SKM-1 treated with dmso at 0.1 percent for 144 hours (cell line): ENCODE measurements around the gene PHKA1.
"Not testable (repeated sequence)": the region's sequence is repeated elsewhere in the genome, so short reads cannot be mapped to it uniquely, and the experiment has no call there.

ENCODE experiments used
- DNase-seq: peaks from one replicate; lab custom pipeline; 2025; ENCODE audit not compliant: unreplicated experiment; lab: John Stamatoyannopoulos, UW

The PHKA1 gene

DNA sequence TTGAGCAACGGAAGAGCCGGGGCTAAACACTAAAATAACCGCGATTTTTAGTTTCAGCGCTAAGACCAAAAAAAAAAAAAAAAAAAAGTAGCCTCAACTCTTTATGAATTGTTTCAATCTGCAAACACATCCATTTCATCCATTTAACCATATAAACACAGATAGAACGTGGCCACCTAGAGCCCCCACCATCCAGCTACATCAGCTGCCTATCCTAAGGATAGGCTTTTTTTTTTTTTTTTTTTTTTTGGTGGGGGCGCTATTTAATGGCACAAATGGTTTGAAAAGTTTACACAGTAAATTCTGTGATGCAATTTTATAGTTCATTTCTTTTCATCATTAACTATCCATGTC, 141.0 kb downstream of the PHKA1 start:
- DNase-seq: no peak

DNA sequence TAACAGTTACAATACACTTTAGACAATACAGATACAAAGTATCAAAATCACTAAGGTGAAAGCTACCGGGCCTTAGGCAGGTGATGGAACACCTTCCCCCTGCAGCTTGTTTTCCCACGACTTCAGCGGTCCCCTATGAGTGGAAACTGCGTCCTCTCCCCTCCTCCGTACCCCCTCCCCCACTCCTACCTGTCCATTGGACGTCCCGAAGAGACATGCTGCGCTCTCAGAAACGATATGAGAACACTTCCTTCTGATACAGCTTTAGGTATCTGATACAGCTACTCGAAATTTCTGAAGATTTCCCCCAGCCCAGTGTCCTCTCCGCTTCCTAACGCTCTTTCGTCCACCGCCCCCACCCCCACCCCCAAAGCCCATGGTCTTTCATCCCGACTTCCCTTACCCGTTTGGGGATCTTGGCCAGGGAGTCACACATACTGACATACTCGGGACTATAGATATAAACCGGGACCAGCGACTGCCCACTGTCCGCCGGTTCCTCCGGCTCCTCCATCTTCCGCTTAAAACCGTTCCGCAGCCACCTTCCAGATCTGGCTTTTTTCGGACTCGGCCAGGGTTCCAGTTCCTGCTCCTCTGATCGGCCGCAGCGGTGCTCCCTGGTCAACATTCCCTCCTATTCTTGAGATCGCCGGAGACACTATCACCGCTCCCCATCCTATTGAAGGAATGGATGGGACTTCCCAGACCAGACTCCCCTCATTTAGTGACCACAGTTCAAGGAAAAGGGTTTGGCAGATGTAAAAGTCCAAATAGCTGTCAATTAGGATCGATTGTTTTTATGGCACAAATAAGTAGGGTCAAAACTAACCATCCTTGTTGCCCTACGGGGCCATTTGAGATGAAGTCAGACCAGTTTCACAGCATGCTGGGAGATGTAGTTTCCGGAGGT, 141.6 kb downstream of the PHKA1 start, which contains the start of gene HDAC8:
TSS of gene HDAC8 (minus strand) at position 596 of the 910 bp plus-strand sequence. CDS start at position 514, 82 bp downstream.
- peak; percentile 47 for DNase-seq

GRCh38 chrX:72569786-72570185, 144.3 kb downstream of the PHKA1 start:
- DNase-seq: no peak

GRCh38 chrX:72568406-72569092, 145.6 kb downstream of the PHKA1 start:
- no peak for DNase-seq

DNA sequence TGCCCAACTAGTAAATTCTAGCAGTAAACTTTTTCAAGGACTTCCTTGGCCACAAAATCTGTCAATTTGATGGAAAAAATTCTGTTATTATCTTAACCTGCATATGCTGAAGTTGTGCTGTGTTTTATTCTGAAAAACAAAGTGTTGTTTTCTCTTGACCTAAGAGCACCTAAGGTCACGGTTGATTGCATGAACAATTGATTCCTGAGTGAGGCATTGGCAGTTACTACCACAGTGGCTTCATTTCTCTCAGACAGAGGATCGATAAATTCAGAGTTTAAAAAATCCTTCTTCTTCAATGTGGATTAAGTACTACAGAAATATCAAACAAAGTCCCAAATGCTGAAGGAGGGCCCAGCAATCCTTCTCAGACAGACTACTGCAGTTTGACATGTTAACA, 147.7 kb downstream of the PHKA1 start:
- no peak for DNase-seq

DNA sequence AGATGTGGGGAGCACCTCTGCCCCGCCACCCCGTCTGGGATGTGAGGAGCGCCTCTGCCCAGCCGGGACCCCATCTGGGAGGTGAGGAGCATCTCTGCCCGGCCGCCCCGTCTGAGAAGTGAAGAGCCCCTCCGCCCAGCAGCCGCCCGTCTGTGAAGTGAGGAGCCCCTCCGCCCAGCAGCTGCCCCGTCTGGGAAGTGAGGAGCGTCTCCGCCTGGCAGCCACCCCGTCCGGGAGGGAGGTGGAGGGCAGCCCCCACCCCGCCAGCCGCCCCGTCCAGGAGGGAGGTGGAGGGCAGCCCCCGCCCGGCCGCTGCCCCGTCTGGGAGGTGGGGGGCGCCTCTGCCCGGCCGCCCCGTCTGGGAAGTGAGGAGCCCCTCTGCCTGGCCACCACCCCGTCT, 154.5 kb downstream of the PHKA1 start:
- not testable (repeated sequence) for DNase-seq

GRCh38 chrX:72554448-72555140, 159.5 kb downstream of the PHKA1 start:
- no peak for DNase-seq

- not testable (repeated sequence) for DNase-seq
Measured at GRCh38 chrX:72552443-72552842, 161.7 kb downstream of the PHKA1 start.

GRCh38 chrX:72545990-72546389, 168.1 kb downstream of the PHKA1 start:
- no peak for DNase-seq

DNA sequence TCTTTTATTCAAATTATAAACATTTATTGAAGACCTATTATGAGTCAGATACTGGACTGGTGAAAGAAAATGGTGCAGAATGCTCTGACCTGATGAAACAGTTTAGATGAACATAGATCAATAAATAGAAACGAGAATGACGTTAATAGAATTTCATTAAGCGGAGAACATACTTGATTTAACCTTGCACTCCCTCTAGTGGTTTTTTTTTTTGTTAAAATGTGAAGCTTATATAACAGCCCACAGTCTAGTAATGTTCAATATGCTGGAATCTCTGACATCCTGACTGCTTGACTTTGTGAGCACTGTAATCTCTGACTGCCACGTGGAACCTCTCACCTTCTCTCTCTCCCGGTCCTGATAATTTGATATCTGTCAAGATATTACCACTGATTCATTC, 173.8 kb downstream of the PHKA1 start:
- DNase-seq: no peak

- no peak for DNase-seq
Measured at GRCh38 chrX:72539822-72540221, 174.3 kb downstream of the PHKA1 start.

DNA sequence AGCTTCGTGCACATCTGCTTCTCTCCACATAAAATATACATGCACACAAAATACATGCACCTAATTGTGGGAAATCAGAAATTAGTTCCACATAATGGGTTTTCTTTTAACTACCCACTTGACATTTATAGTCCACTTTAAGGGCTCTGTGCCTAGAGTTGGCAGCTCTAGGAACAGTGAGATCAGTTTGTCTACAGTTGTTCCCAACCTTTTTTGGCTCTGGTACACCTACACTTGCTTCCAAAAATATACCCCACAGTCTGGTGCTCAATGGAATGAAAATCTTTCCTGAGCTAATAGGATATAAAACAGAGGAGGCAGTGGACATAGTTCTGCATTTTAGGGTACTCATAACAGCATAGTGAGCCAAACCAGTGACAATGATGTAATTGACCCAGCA, 177.6 kb downstream of the PHKA1 start:
- DNase-seq: no peak

- no peak for DNase-seq
Measured at GRCh38 chrX:72532366-72532765, 181.7 kb downstream of the PHKA1 start.
